ENCODE results near the gene KCNN3.

GRCh38 chr1:154839691-154840090 lies 30.4 kb downstream of the KCNN3 start:
- TF ChIP-seq CTCF (IDR thresholded peaks at IDR 0.05 in 4 of 5, conservative IDR thresholded peaks at IDR 0.05 in 1 of 5): no peak
- no peak for TF ChIP-seq POLR2A (IDR thresholded peaks at IDR 0.05)
